ENCODE measurements around the gene SHROOM3.

Gene SHROOM3

GRCh38 chr4:76758290-76758882 lies 323.4 kb downstream of the SHROOM3 start:
- no peak for DNase-seq

- no peak for DNase-seq
Measured at GRCh38 chr4:76758996-76759395, 324.0 kb downstream of the SHROOM3 start.

- no peak for DNase-seq
Measured at GRCh38 chr4:76760193-76760592, 325.2 kb downstream of the SHROOM3 start.

GRCh38 chr4:76762137-76763130 lies 327.4 kb downstream of the SHROOM3 start:
- no peak for DNase-seq

- no peak for DNase-seq
Measured at GRCh38 chr4:76764251-76764650, 329.2 kb downstream of the SHROOM3 start.

- no peak for DNase-seq
Measured at GRCh38 chr4:76765473-76766183, 330.6 kb downstream of the SHROOM3 start.

- DNase-seq: no peak
Measured at GRCh38 chr4:76767983-76768382, 333.0 kb downstream of the SHROOM3 start.

GRCh38 chr4:76772498-76773106 lies 337.6 kb downstream of the SHROOM3 start:
- DNase-seq: no peak

GRCh38 chr4:76773766-76774165 lies 338.7 kb downstream of the SHROOM3 start:
- no peak for DNase-seq

- no peak for DNase-seq
Measured at GRCh38 chr4:76779740-76780459, 344.9 kb downstream of the SHROOM3 start.

- no peak for DNase-seq
Measured at GRCh38 chr4:76780781-76781697, 346.0 kb downstream of the SHROOM3 start.

- no peak for DNase-seq
Measured at GRCh38 chr4:76781698-76782595, 346.9 kb downstream of the SHROOM3 start.

GRCh38 chr4:76782837-76783236 lies 347.8 kb downstream of the SHROOM3 start:
- DNase-seq: no peak

- no peak for DNase-seq
Measured at GRCh38 chr4:76783836-76784235, 348.8 kb downstream of the SHROOM3 start.

- no peak for DNase-seq
Measured at GRCh38 chr4:76784237-76784636, 349.2 kb downstream of the SHROOM3 start.

GRCh38 chr4:76787898-76788297 lies 352.9 kb downstream of the SHROOM3 start:
- no peak for DNase-seq

GRCh38 chr4:76790377-76790776 lies 355.3 kb downstream of the SHROOM3 start:
- no peak for DNase-seq

- DNase-seq: no peak
Measured at GRCh38 chr4:76791479-76791878, 356.4 kb downstream of the SHROOM3 start.

- no peak for DNase-seq
Measured at GRCh38 chr4:76792418-76792817, 357.4 kb downstream of the SHROOM3 start.

- no peak for DNase-seq
Measured at GRCh38 chr4:76795243-76795642, 360.2 kb downstream of the SHROOM3 start.

All from stimulated activated CD4-positive, alpha-beta T cell treated with anti-CD3 and anti-CD28 coated beads, Interleukin-1b, Interleukin-23, amount 100 ng/mL, for 48 hours (primary cell).